GF-D8 (cell line): Measurements from ENCODE around the gene AIFM2.
"Not testable (repeated sequence)": the region's sequence is repeated elsewhere in the genome, so short reads cannot be mapped to it uniquely, and the experiment has no call there.

Source experiments
- DNase-seq: peaks from one replicate; lab custom pipeline; 2025; lab: John Stamatoyannopoulos, UW

The AIFM2 gene

GRCh38 chr10:70121281-70121949 is 11.2 kb downstream of the AIFM2 start:
- DNase-seq: no peak

GRCh38 chr10:70120417-70120816 is 12.2 kb downstream of the AIFM2 start:
- DNase-seq: no peak

- DNase-seq: no peak
Measured at GRCh38 chr10:70119623-70120022, 13.0 kb downstream of the AIFM2 start.

GRCh38 chr10:70119197-70119596 is 13.4 kb downstream of the AIFM2 start:
- no peak for DNase-seq

GRCh38 chr10:70118196-70118595 is 14.4 kb downstream of the AIFM2 start:
- no peak for DNase-seq

- no peak for DNase-seq
Measured at GRCh38 chr10:70117646-70118045, 15.0 kb downstream of the AIFM2 start.

- no peak for DNase-seq
Measured at GRCh38 chr10:70115948-70116682, 16.5 kb downstream of the AIFM2 start.

- DNase-seq: no peak
Measured at GRCh38 chr10:70114902-70115301, 17.7 kb downstream of the AIFM2 start.

GRCh38 chr10:70112071-70112470 is 20.6 kb downstream of the AIFM2 start:
- no peak for DNase-seq

- DNase-seq: no peak
Measured at GRCh38 chr10:70111496-70111895, 21.1 kb downstream of the AIFM2 start.

- DNase-seq: no peak
Measured at GRCh38 chr10:70109064-70109729, 23.4 kb downstream of the AIFM2 start.

GRCh38 chr10:70106958-70107791 is 25.4 kb downstream of the AIFM2 start:
- DNase-seq: no peak

- no peak for DNase-seq
Measured at GRCh38 chr10:70101668-70102067, 31.0 kb downstream of the AIFM2 start.

GRCh38 chr10:70101068-70101562 is 31.5 kb downstream of the AIFM2 start:
- DNase-seq: not testable (repeated sequence)

- no peak for DNase-seq
Measured at GRCh38 chr10:70098271-70098670, 34.4 kb downstream of the AIFM2 start.

- DNase-seq: no peak
Measured at GRCh38 chr10:70097459-70097858, 35.2 kb downstream of the AIFM2 start.

- no peak for DNase-seq
Measured at GRCh38 chr10:70096705-70097420, 35.8 kb downstream of the AIFM2 start.

- DNase-seq: no peak
Measured at GRCh38 chr10:70096016-70096704, 36.5 kb downstream of the AIFM2 start.

- no peak for DNase-seq
Measured at GRCh38 chr10:70094250-70094649, 38.4 kb downstream of the AIFM2 start.

GRCh38 chr10:70093335-70093944 is 39.2 kb downstream of the AIFM2 start:
- DNase-seq: no peak
